Liver (tissue), 9 donors: ENCODE results near the gene DGCR2. TPM values are rescaled to one million over a fixed set of nuclear protein-coding genes. Genes with fewer than 3 reads are reported as not detected.

ENCODE experiments used
- DNase-seq: peaks from one replicate; pipeline ENCODE4 v3.0.0-alpha.2; 2017; ENCODE audit warnings: low spot score
- H3K27ac ChIP-seq, 2 donors: one replicate each; pipeline ENCODE4 v1.7.0; 2013; ENCODE audit warnings: inconsistent platforms in 2 of 2, low read length in 2 of 2, control low read depth in 1 of 2, low read depth in 1 of 2, mild to moderate bottlenecking in 1 of 2
- H3K27me3 ChIP-seq, 4 donors: one replicate each; pipeline versions ENCODE4 v1.6.1 to v1.7.0; 2013; ENCODE audit warnings: low read length in 3 of 4, inconsistent platforms in 1 of 4, mild to moderate bottlenecking in 1 of 4, moderate library complexity in 1 of 4; ENCODE audit not compliant: control insufficient read depth in 4 of 4, insufficient read depth in 4 of 4
- H3K36me3 ChIP-seq, 4 donors: one replicate each; pipeline versions ENCODE4 v1.6.1 to v1.7.0; 2013; ENCODE audit warnings: low read length in 3 of 4, mild to moderate bottlenecking in 3 of 4, low read depth in 1 of 4, moderate library complexity in 1 of 4; ENCODE audit not compliant: control insufficient read depth in 4 of 4, insufficient read depth in 3 of 4
- H3K4me1 ChIP-seq, 4 donors: one replicate each; pipeline versions ENCODE4 v1.6.1 to v1.7.0; 2013; ENCODE audit warnings: low read length in 3 of 4, mild to moderate bottlenecking in 3 of 4, moderate library complexity in 1 of 4; ENCODE audit not compliant: control insufficient read depth in 4 of 4, insufficient read depth in 4 of 4
- H3K4me3 ChIP-seq, 3 donors: one replicate each; pipeline versions ENCODE4 v1.6.1 to v1.7.0; 2013; ENCODE audit warnings: low read length in 3 of 3, control low read depth in 1 of 3, low read depth in 1 of 3, mild to moderate bottlenecking in 1 of 3
- H3K9ac ChIP-seq, 2 donors: one replicate each; pipeline ENCODE4 v1.7.0; 2013; ENCODE audit warnings: low read length in 2 of 2, mild to moderate bottlenecking in 2 of 2, moderate library complexity in 2 of 2, control low read depth in 1 of 2, low read depth in 1 of 2
- H3K9me3 ChIP-seq, 4 donors: one replicate each; pipeline versions ENCODE4 v1.6.1 to v1.7.0; 2013; ENCODE audit warnings: low read length in 3 of 4; ENCODE audit not compliant: control insufficient read depth in 4 of 4
- ATF3 ChIP-seq: IDR thresholded peaks from 2 replicates; pipeline ENCODE4 v1.6.1; 2016; ENCODE audit warnings: antibody characterized with exemption
- CTCF ChIP-seq: fragments of 150-350 bp; IDR thresholded peaks from 2 replicates; pipeline ENCODE4 v1.5.1; 2017; ENCODE audit warnings: improper control_type of control experiment, low read depth, low read length; ENCODE audit not compliant: missing input control
- EGR1 ChIP-seq, 2 donors: IDR thresholded peaks; 2 replicates each; pipeline ENCODE4 v1.6.1; 2016 to 2018; ENCODE audit warnings: antibody characterized with exemption in 2 of 2, low read depth in 2 of 2
- FOXA1 ChIP-seq: IDR thresholded peaks from 2 replicates; pipeline ENCODE4 v1.6.1; 2016; ENCODE audit warnings: antibody characterized with exemption
- FOXA2 ChIP-seq: IDR thresholded peaks from 2 replicates; pipeline ENCODE4 v1.6.1; 2016; ENCODE audit warnings: antibody characterized with exemption
- GABPA ChIP-seq, 2 donors: IDR thresholded peaks in 1 of 2; conservative IDR thresholded peaks in 1 of 2; 2 replicates each; pipeline ENCODE4 v1.6.1; 2016; ENCODE audit warnings: antibody characterized with exemption in 2 of 2, mild to moderate bottlenecking in 1 of 2, moderate library complexity in 1 of 2
- HNF4A ChIP-seq, 2 donors: conservative IDR thresholded peaks; 2 replicates each; pipeline ENCODE4 v1.6.1; 2016; ENCODE audit warnings: antibody characterized with exemption in 2 of 2, mild to moderate bottlenecking in 2 of 2
- HNF4G ChIP-seq: IDR thresholded peaks from 2 replicates; pipeline ENCODE4 v1.6.1; 2016; ENCODE audit warnings: antibody characterized with exemption
- JUND ChIP-seq, 2 donors: IDR thresholded peaks; 2 replicates each; pipeline ENCODE4 v1.6.1; 2016; ENCODE audit warnings: antibody characterized with exemption in 2 of 2
- MAX ChIP-seq: IDR thresholded peaks from 2 replicates; pipeline ENCODE4 v1.6.1; 2016; ENCODE audit warnings: antibody characterized with exemption
- NR2F2 ChIP-seq: IDR thresholded peaks from 2 replicates; pipeline ENCODE4 v1.6.1; 2016; ENCODE audit warnings: antibody characterized with exemption
- RAD21 ChIP-seq, 2 donors: IDR thresholded peaks; 2 replicates each; pipeline ENCODE4 v1.6.1; 2016; ENCODE audit warnings: antibody characterized with exemption in 2 of 2, mild to moderate bottlenecking in 2 of 2
- RXRA ChIP-seq, 2 donors: IDR thresholded peaks; 2 replicates each; pipeline ENCODE4 v1.6.1; 2017 to 2018; ENCODE audit warnings: antibody characterized with exemption in 2 of 2, mild to moderate bottlenecking in 1 of 2
- SP1 ChIP-seq: IDR thresholded peaks from 2 replicates; pipeline ENCODE4 v1.6.1; 2018; ENCODE audit warnings: antibody characterized with exemption, mild to moderate bottlenecking
- TAF1 ChIP-seq: conservative IDR thresholded peaks from 2 replicates; pipeline ENCODE4 v1.6.1; 2016; ENCODE audit warnings: antibody characterized with exemption, mild to moderate bottlenecking
- YY1 ChIP-seq: IDR thresholded peaks from 2 replicates; pipeline ENCODE4 v1.6.1; 2016; ENCODE audit warnings: antibody characterized with exemption, mild to moderate bottlenecking
- polyA plus RNA-seq, 2 donors: library from polyadenylated mRNA; stranded (reverse) in 1 of 2; unstranded in 1 of 2; fragments of 200-250 nt in 1 of 2; fragments of >200 nt in 1 of 2; fragmentation: Nextera tagmentation in 1 of 2; extraction: Ambion mirVana in 1 of 2; gene quantifications; one replicate each; pipeline versions ENCODE4 v1.2.1 to v1.2.3, GENCODE V29; 2013 to 2015
- total RNA-seq, 2 donors: library from RNA; depleted of rRNA; stranded (reverse); fragments of >200 nt; gene quantifications; one replicate each; pipeline ENCODE4 v1.2.3, GENCODE V29; 2014
- TF ChIP-seq, protein P1 (sequence below): IDR thresholded peaks from 2 replicates; pipeline ENCODE4 v1.6.1; 2016; ENCODE audit warnings: antibody characterized with exemption, mild to moderate bottlenecking
- TF ChIP-seq, protein P2 (sequence below): IDR thresholded peaks from 2 replicates; pipeline ENCODE4 v1.6.1; 2016; ENCODE audit warnings: antibody characterized with exemption
- donor health status: healthy.
- donor health status: healthy.
- donor health status: healthy.
- donor health status: healthy.
- donor health status: healthy.

DGCR2 gene
- total and polyA plus RNA-seq, 4 donors: 11.2 to 30.0 (median 21.1) TPM

GRCh38 chr22:19110646-19111045, 11.6 kb downstream of the DGCR2 start:
- Histone ChIP-seq H3K27ac (peak overlapping the region in 1 of 2 donors; percentile 21), H3K9ac (no peak overlapping the region), H3K4me1 (peaks cover 12 to 31% (median 26%) of the 10 kb centered on the region in 4 donors), H3K9me3 (no peaks in the 10 kb centered on the region), H3K4me3 (no peak overlapping the region), H3K36me3 (peaks cover 0 to 2% (median 0%) of the 10 kb centered on the region in 4 donors), H3K27me3 (no peaks in the 10 kb centered on the region)
- TF ChIP-seq NR2F2: no peak
- TF ChIP-seq RXRA (IDR thresholded peaks at IDR 0.05): no peak
- no peak for TF ChIP-seq GABPA (IDR thresholded peaks at IDR 0.05 in 1 of 2, conservative IDR thresholded peaks at IDR 0.05 in 1 of 2)
- no peak for TF ChIP-seq FOXA1
- TF ChIP-seq RAD21 (IDR thresholded peaks at IDR 0.05): no peak
- TF ChIP-seq FOXA2: no peak
- no peak for TF ChIP-seq JUND (IDR thresholded peaks at IDR 0.05)
- TF ChIP-seq HNF4G: no peak
- TF ChIP-seq EGR1 (IDR thresholded peaks at IDR 0.05; ENCODE audit: low read depth in 2 of 2): no peak
- TF ChIP-seq SP1: no peak
- TF ChIP-seq, protein P1, sequence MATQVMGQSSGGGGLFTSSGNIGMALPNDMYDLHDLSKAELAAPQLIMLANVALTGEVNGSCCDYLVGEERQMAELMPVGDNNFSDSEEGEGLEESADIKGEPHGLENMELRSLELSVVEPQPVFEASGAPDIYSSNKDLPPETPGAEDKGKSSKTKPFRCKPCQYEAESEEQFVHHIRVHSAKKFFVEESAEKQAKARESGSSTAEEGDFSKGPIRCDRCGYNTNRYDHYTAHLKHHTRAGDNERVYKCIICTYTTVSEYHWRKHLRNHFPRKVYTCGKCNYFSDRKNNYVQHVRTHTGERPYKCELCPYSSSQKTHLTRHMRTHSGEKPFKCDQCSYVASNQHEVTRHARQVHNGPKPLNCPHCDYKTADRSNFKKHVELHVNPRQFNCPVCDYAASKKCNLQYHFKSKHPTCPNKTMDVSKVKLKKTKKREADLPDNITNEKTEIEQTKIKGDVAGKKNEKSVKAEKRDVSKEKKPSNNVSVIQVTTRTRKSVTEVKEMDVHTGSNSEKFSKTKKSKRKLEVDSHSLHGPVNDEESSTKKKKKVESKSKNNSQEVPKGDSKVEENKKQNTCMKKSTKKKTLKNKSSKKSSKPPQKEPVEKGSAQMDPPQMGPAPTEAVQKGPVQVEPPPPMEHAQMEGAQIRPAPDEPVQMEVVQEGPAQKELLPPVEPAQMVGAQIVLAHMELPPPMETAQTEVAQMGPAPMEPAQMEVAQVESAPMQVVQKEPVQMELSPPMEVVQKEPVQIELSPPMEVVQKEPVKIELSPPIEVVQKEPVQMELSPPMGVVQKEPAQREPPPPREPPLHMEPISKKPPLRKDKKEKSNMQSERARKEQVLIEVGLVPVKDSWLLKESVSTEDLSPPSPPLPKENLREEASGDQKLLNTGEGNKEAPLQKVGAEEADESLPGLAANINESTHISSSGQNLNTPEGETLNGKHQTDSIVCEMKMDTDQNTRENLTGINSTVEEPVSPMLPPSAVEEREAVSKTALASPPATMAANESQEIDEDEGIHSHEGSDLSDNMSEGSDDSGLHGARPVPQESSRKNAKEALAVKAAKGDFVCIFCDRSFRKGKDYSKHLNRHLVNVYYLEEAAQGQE: no peak
- no peak for TF ChIP-seq TAF1
- TF ChIP-seq HNF4A (conservative IDR thresholded peaks at IDR 0.05): no peak
- TF ChIP-seq CTCF: no peak
- TF ChIP-seq ATF3: no peak
- TF ChIP-seq YY1: no peak
- TF ChIP-seq MAX: no peak
- TF ChIP-seq, protein P2, sequence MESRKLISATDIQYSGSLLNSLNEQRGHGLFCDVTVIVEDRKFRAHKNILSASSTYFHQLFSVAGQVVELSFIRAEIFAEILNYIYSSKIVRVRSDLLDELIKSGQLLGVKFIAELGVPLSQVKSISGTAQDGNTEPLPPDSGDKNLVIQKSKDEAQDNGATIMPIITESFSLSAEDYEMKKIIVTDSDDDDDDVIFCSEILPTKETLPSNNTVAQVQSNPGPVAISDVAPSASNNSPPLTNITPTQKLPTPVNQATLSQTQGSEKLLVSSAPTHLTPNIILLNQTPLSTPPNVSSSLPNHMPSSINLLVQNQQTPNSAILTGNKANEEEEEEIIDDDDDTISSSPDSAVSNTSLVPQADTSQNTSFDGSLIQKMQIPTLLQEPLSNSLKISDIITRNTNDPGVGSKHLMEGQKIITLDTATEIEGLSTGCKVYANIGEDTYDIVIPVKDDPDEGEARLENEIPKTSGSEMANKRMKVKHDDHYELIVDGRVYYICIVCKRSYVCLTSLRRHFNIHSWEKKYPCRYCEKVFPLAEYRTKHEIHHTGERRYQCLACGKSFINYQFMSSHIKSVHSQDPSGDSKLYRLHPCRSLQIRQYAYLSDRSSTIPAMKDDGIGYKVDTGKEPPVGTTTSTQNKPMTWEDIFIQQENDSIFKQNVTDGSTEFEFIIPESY: no peak
- DNase-seq: no peak
